HEK293T (cell line): ENCODE measurements around the gene PGBD5.

ENCODE experiments used
- ARNT ChIP-seq: fragments of 450-650 bp; IDR thresholded peaks from 2 replicates; pipeline ENCODE4 v1.6.1; 2017; ENCODE audit warnings: mild to moderate bottlenecking
- BHLHE40 ChIP-seq: fragments of 450-650 bp; IDR thresholded peaks from 2 replicates; pipeline ENCODE4 v1.6.1; 2016; ENCODE audit warnings: mild to moderate bottlenecking, moderate library complexity, borderline replicate concordance
- LEF1 ChIP-seq: fragments of 450-650 bp; IDR thresholded peaks from 2 replicates; pipeline ENCODE4 v1.6.1; 2017; ENCODE audit warnings: mild to moderate bottlenecking, borderline replicate concordance
- NFRKB ChIP-seq: fragments of 450-650 bp; IDR thresholded peaks from 2 replicates; pipeline ENCODE4 v1.6.1; 2016; ENCODE audit warnings: mild to moderate bottlenecking, moderate library complexity
- SUZ12 ChIP-seq: fragments of 450-650 bp; IDR thresholded peaks from 2 replicates; pipeline ENCODE4 v1.6.1; 2016; ENCODE audit warnings: mild to moderate bottlenecking
- TARDBP ChIP-seq: fragments of 450-650 bp; IDR thresholded peaks from 2 replicates; pipeline ENCODE4 v1.6.1; 2016
- ZNF384 ChIP-seq: fragments of 450-650 bp; IDR thresholded peaks from 2 replicates; pipeline ENCODE4 v1.6.1; 2016
- TF ChIP-seq, protein P1 (sequence below): fragments of 450-650 bp; IDR thresholded peaks from 2 replicates; pipeline ENCODE4 v1.6.1; 2016

DNA sequence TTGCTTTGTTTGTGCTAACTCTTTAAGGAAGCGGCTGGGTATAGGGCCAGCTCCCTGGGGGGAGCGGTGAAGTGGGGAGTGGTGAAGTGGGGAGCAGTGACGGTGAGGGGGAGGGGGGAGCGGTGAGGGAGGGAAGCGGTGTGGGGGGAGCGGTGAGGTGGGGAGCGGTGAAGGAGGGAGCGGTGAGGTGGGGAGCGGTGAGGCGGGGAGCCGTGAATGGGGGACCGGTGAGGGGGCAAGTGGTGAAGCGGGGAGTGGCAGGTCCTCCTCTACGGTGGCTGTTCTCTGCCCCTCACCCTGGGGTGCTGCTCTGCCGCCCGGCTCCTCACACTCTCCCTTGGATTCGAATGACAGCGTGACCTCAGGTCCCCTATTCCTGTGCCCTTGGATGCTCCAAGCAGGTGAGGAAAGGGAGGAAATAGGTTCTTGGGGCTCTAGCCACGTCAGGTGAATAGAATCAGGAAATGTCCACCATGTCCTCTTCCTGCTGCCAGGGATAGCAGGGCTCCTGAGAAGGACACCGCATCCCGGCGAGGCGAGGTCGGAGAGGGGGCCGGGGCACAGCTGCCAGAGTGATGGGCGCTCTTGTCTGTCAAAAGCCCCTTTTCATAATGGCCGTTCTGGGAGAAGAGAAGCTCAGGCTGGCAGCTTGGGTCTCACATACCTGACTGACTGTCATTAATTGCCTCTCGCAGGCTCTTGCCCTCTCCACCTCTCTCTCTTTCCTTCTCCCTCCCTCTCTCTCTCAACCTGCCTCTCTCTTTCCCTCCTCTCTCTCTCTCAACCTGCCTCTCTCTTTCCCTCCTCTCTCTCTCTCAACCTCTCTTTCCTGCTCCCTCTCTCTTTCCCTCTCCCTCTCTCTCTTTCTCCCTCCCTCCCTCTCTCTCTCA, 134.2 kb downstream of the PGBD5 start:
- TF ChIP-seq, protein P1, sequence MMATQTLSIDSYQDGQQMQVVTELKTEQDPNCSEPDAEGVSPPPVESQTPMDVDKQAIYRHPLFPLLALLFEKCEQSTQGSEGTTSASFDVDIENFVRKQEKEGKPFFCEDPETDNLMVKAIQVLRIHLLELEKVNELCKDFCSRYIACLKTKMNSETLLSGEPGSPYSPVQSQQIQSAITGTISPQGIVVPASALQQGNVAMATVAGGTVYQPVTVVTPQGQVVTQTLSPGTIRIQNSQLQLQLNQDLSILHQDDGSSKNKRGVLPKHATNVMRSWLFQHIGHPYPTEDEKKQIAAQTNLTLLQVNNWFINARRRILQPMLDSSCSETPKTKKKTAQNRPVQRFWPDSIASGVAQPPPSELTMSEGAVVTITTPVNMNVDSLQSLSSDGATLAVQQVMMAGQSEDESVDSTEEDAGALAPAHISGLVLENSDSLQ, result no peak
- no peak for TF ChIP-seq NFRKB
- no peak for TF ChIP-seq BHLHE40
- TF ChIP-seq SUZ12, result no peak
- no peak for TF ChIP-seq LEF1
- no peak for TF ChIP-seq TARDBP
- TF ChIP-seq ZNF384, result no peak
- no peak for TF ChIP-seq ARNT
